Aorta (tissue), 5 donors: Measurements from ENCODE around the gene SOX5. TPM values are rescaled to one million over a fixed set of nuclear protein-coding genes. Genes with fewer than 3 reads are reported as not detected.
"Not testable (repeated sequence)": the region's sequence is repeated elsewhere in the genome, so short reads cannot be mapped to it uniquely, and the experiment has no call there.

Source experiments
- ATAC-seq: fragments of 200-7000 bp; cut with Tn5 transposase; one replicate; pipeline ENCODE4 v1.9.1; 2022; ENCODE audit warnings: moderate library complexity; ENCODE audit not compliant: low FRiP score
- DNase-seq, 2 donors: peaks; one replicate each; pipeline ENCODE4 v3.0.0-alpha.2; 2020
- H3K27ac ChIP-seq, 2 donors: one replicate each; pipeline ENCODE4 v1.5.1; 2013; ENCODE audit warnings: low read length in 2 of 2, mild to moderate bottlenecking in 2 of 2, moderate library complexity in 2 of 2, control low read depth in 1 of 2, inconsistent platforms in 1 of 2, low read depth in 1 of 2
- H3K27me3 ChIP-seq, 2 donors: one replicate each; pipeline ENCODE4 v1.6.1; 2013; ENCODE audit warnings: control low read depth in 1 of 2, low read length in 1 of 2, mild to moderate bottlenecking in 1 of 2, moderate library complexity in 1 of 2; ENCODE audit not compliant: insufficient read depth in 2 of 2, control insufficient read depth in 1 of 2
- H3K36me3 ChIP-seq, 2 donors: one replicate each; pipeline ENCODE4 v1.6.1; 2013; ENCODE audit warnings: control low read depth in 1 of 2, low read length in 1 of 2, mild to moderate bottlenecking in 1 of 2; ENCODE audit not compliant: insufficient read depth in 2 of 2, control insufficient read depth in 1 of 2
- H3K4me1 ChIP-seq, 2 donors: one replicate each; pipeline ENCODE4 v1.6.1; 2013; ENCODE audit warnings: low read length in 2 of 2, control low read depth in 1 of 2, mild to moderate bottlenecking in 1 of 2, moderate library complexity in 1 of 2; ENCODE audit not compliant: insufficient read depth in 2 of 2, control insufficient read depth in 1 of 2
- H3K4me3 ChIP-seq, 2 donors: one replicate each; pipeline ENCODE4 v1.5.1; 2013; ENCODE audit warnings: low read length in 2 of 2, control low read depth in 1 of 2, mild to moderate bottlenecking in 1 of 2
- H3K9me3 ChIP-seq: one replicate; pipeline ENCODE4 v1.6.1; 2013; ENCODE audit warnings: mild to moderate bottlenecking, low read length; ENCODE audit not compliant: control insufficient read depth
- WGBS, 2 donors: extraction: QIAGEN DNeasy Blood & Tissue Kit; methylation state at CpG; one replicate each; pipeline ENCODE4 v1.1.7; 2013; 5-methylcytosine and 5-hydroxymethylcytosine counted together
- intact Hi-C, 2 donors: fragments of 100-400 bp; cut with DNase I; formaldehyde crosslinking; loops; one replicate each; pipeline versions ENCODE4 v1.14.2 to v1.15.0; 2022
- polyA plus RNA-seq, 2 donors: library from polyadenylated mRNA; stranded (reverse); fragments of 200-250 nt; gene quantifications; one replicate each; pipeline ENCODE4 v1.2.3, GENCODE V29; 2013
- total RNA-seq, 2 donors: library from RNA; stranded (reverse); fragmentation: NEBNext Ultra II Directional; extraction: Animal tissue kit (Norgen Biotek cat#: 25700); gene quantifications; one replicate each; pipeline ENCODE4 v1.2.1, GENCODE V29; 2021
- donor health status: healthy with polysubstance abuse.
- donor health status: Bipolar disorder and iron deficiency.
- donor health status: DM: no; HTN: no; CAD: no.
- donor health status: DM: no; HTN: no; CAD: no.
- donor health status: DM: yes; HTN: yes; CAD: no.

Gene SOX5
- total and polyA plus RNA-seq, 4 donors, result 2.1 to 58.3 (median 29.2) TPM

DNA sequence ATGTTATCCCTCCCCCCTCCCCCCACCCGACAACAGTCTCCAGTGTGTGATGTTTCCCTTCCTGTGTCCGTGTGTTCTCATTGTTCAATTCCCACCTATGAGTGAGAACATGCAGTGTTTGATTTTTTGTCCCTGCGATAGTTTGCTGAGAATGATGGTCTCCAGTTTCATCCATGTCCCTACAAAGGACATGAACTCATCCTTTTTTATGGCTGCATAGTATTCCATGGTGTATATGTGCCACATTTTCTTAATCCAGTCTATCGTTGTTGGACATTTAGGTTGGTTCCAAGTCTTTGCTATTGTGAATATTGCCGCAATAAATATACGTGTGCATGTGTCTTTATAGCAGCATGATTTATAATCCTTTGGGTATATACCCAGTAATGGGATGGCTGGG is 433.7 kb downstream of the SOX5 start:
- intact Hi-C loops, ATAC-seq, H3K4me3 ChIP-seq, H3K36me3 ChIP-seq, H3K9me3 ChIP-seq, H3K27me3 ChIP-seq, DNase-seq, H3K4me1 ChIP-seq, H3K27ac ChIP-seq: not testable (repeated sequence)
- WGBS, 2 donors, result 79 to 90% methylated on average over 6 of the region's 6 CpGs

- Histone ChIP-seq H3K27me3 (no peaks in the 10 kb centered on the region), H3K9me3 (no peaks in the 10 kb centered on the region), H3K27ac (no peak overlapping the region), H3K4me3 (no peak overlapping the region), H3K4me1 (no peaks in the 10 kb centered on the region), H3K36me3 (no peaks in the 10 kb centered on the region)
- ATAC-seq (no peak), DNase-seq (no peak)
- intact Hi-C loops, result no loop called here
- WGBS, 2 donors, result 92 to 94% methylated on average over 8 of the region's 8 CpGs
Observed at GRCh38 chr12:23510484-23510883, 439.0 kb downstream of the SOX5 start.

DNA sequence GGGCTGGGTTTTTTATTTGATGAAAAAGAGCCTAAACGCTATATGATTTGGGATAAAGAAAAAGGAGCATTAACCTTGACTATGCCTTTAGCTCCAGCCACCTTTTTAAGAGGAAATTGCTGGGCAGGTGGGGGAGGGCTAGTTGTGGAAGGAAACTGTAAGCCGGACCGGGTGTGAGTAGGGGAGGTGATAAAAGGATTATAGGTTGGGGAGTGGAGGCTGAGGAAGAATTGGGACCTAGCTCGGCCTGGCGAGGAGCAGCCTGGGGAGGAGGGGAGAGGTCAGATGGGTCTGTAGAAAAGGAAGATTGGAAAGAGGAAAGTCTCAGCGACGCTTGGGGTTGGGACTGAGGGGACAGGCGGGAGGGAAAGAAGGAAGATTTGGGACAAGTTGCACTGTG is 439.6 kb downstream of the SOX5 start:
- H3K27me3 ChIP-seq, H3K36me3 ChIP-seq, H3K27ac ChIP-seq, intact Hi-C loops, DNase-seq, ATAC-seq, H3K4me3 ChIP-seq, H3K9me3 ChIP-seq, H3K4me1 ChIP-seq: not testable (repeated sequence)
- 94% methylated on average over 8 of the region's 8 CpGs for WGBS, 2 donors

GRCh38 chr12:23507785-23508184 is 441.7 kb downstream of the SOX5 start:
- H3K9me3 ChIP-seq, DNase-seq, H3K4me3 ChIP-seq, H3K36me3 ChIP-seq, ATAC-seq, intact Hi-C loops, H3K27ac ChIP-seq, H3K4me1 ChIP-seq, H3K27me3 ChIP-seq: not testable (repeated sequence)
- WGBS, 2 donors, result 96 to 99% methylated on average over 4 of the region's 4 CpGs

GRCh38 chr12:23505736-23506135 is 443.7 kb downstream of the SOX5 start:
- H3K9me3 ChIP-seq, H3K4me1 ChIP-seq, ATAC-seq, intact Hi-C loops, H3K4me3 ChIP-seq, H3K27me3 ChIP-seq, DNase-seq, H3K36me3 ChIP-seq, H3K27ac ChIP-seq: not testable (repeated sequence)
- 100% methylated on average over 1 of the region's 1 CpG; no CpG with 5 or more reads in 1 of the 2 donors for WGBS, 2 donors

DNA sequence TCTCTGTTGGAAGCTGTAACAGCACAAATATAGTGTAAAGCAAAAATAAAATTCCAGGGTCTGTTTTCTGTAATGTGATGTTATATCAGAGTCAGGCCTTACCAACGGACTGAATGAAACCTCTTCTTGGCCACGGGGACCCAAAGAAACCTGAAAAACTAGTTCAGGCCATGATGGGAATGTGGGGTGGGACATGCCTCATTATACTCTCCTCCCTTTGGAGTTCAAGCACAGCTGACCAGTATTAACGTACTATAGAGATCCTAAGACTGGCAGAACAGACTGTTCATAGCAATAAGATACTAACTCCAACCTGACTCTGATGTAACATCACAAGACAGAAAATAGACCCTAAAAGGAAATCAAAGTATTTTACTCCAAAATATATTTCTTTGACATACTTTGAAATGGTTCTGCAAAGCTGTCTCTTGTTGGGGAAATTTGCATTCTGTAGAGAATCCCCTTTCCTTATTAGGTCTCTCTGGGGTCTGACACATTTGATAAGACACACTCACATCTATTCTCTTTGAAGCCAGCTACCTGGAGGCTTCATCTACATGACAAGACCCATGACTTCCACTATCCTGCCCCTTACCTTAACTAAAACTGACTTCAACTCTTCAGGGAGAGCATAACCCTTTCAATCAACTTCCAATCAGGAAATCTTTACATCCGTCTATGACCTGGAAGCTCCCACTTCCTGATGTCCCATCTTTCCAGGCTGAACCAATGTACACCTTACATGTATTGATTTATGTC is 444.6 kb downstream of the SOX5 start:
- WGBS, 2 donors, result 81 to 89% methylated on average over 4 of the region's 4 CpGs
- intact Hi-C loops, result no loop called here

DNA sequence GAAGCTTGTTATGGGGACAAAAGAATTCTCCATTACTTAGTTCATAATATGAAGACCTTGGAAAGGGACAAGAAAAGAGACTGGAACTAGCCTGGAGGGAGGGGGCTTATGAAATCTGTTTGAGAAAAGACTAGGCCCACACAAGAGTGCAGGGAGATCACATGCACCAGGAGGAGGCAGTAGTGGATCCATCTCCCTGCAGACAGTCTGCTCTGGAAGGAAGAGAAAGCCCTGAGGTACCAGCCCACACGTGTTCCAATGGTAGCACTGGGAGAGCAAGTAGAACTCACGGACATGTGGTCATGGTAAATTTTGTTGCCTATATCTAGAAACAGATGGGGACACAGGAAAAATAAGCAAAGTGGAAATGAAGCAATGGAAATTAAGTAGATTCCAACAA is 445.4 kb downstream of the SOX5 start:
- intact Hi-C loops, result no loop called here
- ATAC-seq (no peak), DNase-seq (no peak)
- no peaks in the 10 kb centered on the region for H3K9me3 ChIP-seq
- H3K27me3 ChIP-seq, result no peaks in the 10 kb centered on the region
- H3K4me3 ChIP-seq, result no peak overlapping the region
- H3K4me1 ChIP-seq, result no peaks in the 10 kb centered on the region
- no peaks in the 10 kb centered on the region for H3K36me3 ChIP-seq
- WGBS, 2 donors, result 78% methylated on average over 2 of the region's 2 CpGs
- H3K27ac ChIP-seq, result no peak overlapping the region

More for the DNA sequence above, 444.6 kb downstream of the SOX5 start:
- H3K4me3 ChIP-seq, result no peak overlapping the region
- no peaks in the 10 kb centered on the region for H3K9me3 ChIP-seq
- no peak for ATAC-seq
- H3K4me1 ChIP-seq, result no peaks in the 10 kb centered on the region
- H3K36me3 ChIP-seq, result no peaks in the 10 kb centered on the region
- H3K27me3 ChIP-seq, result no peaks in the 10 kb centered on the region
- no peak overlapping the region for H3K27ac ChIP-seq
- no peak for DNase-seq

- 90 to 93% methylated on average over 2 of the region's 2 CpGs for WGBS, 2 donors
- Histone ChIP-seq H3K27ac (no peak overlapping the region), H3K4me3 (no peak overlapping the region), H3K27me3 (no peaks in the 10 kb centered on the region), H3K4me1 (no peaks in the 10 kb centered on the region), H3K9me3 (no peaks in the 10 kb centered on the region), H3K36me3 (no peaks in the 10 kb centered on the region)
- ATAC-seq, result no peak
- DNase-seq, result no peak
- intact Hi-C loops, result no loop called here
Observed at GRCh38 chr12:23503544-23503943, 445.9 kb downstream of the SOX5 start.

GRCh38 chr12:23502259-23502658 is 447.2 kb downstream of the SOX5 start:
- no peaks in the 10 kb centered on the region for H3K36me3 ChIP-seq
- 92 to 93% methylated on average over 3 of the region's 3 CpGs for WGBS, 2 donors
- H3K4me3 ChIP-seq, result no peak overlapping the region
- H3K4me1 ChIP-seq, result no peaks in the 10 kb centered on the region
- DNase-seq (no peak), ATAC-seq (no peak)
- H3K27me3 ChIP-seq, result no peaks in the 10 kb centered on the region
- no peaks in the 10 kb centered on the region for H3K9me3 ChIP-seq
- H3K27ac ChIP-seq, result no peak overlapping the region
- intact Hi-C loops, result no loop called here
